IPS DF 4.7 (cell line): ENCODE measurements around the gene THBD.
"Not testable (repeated sequence)": the region's sequence is repeated elsewhere in the genome, so short reads cannot be mapped to it uniquely, and the experiment has no call there.

ENCODE experiments used
- DNase-seq: peaks from one replicate; pipeline ENCODE4 v3.0.0-alpha.2; 2013; ENCODE audit warnings: low spot score; ENCODE audit errors: extremely low read depth

Gene THBD

GRCh38 chr20:23036371-23036770, 13.1 kb downstream of the THBD start:
- no peak for DNase-seq

GRCh38 chr20:23035731-23036130, 13.7 kb downstream of the THBD start:
- DNase-seq: no peak

DNA sequence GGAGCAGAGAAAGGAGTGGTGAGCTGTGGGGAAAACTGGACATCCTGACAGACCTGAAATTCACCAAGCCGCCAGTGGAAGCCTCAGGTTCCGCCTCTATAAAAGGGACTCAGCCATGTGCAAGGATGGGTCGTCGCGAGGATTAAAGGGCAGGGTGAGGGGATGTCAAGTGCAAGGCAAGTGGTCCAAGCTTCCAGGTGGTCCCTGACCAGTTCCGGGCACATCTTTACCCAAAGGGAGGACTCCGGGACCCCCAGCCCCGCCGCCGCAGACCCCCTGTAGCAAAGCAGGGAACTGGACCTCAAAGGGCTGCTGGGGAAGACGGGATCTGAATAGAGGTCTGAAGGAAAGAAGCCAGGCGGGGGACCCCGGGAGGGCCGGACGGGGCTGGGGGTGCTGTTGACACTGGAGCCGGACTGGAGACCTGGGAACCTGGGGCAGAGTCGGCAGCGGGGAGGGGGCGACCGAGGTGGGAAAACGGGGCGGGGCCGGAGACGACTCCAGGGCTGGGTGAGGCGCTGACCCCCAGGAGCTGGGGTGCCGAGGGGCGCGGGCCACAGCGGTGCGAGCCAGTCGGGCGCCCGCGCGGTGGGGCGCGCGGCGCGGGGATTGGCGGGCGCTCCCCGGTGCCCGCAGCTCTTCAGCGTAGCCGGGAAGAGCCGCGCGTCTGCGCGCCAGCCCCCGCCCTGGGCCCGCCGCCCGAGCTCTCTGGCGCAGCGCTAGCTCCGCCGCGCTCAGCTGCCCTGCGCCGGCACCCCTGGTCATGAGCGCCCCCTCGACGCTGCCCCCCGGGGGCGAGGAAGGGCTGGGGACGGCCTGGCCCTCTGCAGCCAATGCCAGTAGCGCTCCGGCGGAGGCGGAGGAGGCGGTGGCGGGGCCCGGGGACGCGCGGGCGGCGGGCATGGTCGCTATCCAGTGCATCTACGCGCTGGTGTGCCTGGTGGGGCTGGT, 14.5 kb downstream of the THBD start, which contains the start of gene SSTR4:
Gene SSTR4 (plus strand): TSS at position 592 of the 951 bp plus-strand sequence. CDS start 172 bp downstream, at position 764.
- no peak for DNase-seq

DNA sequence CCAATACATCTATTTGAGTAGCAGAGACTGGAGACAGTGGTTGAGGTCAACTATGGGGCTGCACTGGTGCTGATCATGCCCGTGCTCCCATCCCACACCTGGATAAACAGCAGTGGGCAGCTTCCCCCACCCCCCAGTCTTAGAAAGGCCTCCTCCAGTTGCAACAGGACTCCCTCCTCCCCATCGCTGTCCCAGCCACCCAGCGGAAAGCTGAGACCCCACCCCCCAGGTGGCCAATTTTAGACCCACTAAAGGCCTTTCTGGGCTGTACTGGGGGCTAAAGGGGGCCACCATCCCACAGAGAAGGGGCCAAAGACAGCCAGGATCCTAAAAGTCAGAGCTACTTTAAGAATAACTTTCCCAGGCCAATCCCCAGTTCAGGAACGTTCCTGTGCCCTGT, 15.6 kb downstream of the THBD start:
- DNase-seq: no peak

DNA sequence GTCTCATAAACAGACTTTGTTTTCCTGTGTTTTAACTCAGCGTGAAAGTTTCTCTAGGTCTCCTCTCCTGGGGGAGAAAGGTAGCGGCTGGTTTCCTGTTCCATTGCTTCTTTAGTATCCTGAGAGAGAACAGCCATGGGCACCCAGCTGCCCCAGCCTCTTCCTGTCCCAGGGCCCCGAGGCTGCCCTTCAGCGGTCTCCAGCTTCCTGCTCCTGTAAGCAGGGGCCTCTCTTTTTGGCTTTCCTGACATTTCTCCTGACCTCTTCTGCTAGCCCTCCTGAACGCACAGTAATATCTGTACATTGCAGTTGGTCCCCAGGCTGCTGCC, 16.8 kb downstream of the THBD start:
- DNase-seq: no peak

DNA sequence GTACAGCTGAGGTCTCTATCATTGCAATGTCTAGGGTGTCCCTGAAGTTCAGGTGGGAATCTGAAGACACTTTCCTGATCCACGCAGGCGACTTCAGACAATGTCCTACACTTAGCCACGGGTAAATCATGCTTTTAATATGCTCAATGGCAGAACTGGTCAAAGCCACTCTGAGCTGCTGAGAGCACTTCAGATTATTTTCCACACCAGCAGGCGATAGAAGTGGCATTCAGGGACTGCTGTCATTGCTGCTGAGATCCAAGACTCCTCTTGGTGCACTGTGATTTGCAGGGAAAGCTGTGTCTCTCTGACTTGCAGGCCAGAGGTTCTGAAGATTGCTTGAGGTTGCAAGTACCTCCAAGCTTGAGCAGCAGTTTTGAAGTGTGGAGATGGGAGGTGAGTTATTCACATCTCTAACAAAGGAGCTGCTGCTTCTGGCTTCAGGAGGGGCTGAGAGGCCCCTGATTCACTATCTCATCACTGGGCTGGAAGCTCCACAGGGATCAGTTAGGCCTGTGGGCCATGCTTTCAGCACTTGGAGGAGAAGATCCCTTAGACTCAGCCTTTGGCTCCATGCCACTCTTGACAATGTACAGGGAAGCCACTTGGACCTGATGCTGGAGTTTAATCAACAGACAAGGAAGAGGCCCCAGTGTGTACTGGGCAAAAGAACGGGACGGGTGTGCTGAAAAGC, 17.3 kb downstream of the THBD start:
- no peak for DNase-seq

- no peak for DNase-seq
Observed at GRCh38 chr20:23031346-23031745, 18.1 kb downstream of the THBD start.

- DNase-seq: no peak
Observed at GRCh38 chr20:23029324-23029723, 20.1 kb downstream of the THBD start.

- DNase-seq: no peak
Observed at GRCh38 chr20:23028392-23028791, 21.1 kb downstream of the THBD start.

DNA sequence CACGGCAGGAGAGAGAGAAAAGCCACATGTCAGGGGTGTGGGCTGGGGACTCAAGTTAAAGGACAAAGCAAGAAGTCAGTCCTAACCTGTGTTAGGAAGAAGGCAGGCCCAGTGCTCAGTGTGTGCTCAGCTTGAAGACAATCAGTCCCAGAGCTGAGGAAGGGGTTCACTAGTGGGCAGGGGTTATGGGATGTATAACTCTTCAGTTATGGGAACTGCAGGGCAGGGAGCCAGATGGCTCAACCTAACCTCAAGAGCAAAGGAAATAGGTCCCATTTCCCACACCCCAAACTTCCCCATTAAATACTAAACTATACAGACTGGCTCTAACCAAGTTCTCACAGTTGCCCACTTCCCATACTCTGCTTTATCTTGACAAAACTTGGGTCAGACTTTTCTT, 21.8 kb downstream of the THBD start:
- DNase-seq: no peak

GRCh38 chr20:23025503-23025902, 24.0 kb downstream of the THBD start:
- not testable (repeated sequence) for DNase-seq

DNA sequence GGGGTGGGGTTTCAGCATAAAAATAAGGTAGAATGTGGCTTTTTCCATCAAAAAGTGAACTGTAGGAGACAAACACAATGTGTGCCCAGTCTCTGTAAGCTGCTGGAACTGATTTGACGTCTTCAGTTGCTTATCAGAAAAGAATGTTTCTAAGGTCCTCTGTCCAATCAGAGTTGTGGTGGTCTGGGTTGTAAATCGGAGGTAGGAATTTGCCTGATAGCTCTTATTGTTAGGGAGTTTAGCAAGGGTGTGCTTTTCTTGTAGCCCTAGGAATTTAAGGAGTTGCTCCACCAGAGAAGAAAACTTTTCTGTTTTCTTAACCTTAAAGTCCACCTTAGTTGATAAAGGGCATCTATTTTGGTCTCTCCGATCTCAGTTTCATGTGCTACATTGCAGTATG, 24.8 kb downstream of the THBD start:
- no peak for DNase-seq

GRCh38 chr20:23023621-23024177, 25.8 kb downstream of the THBD start:
- DNase-seq: no peak

GRCh38 chr20:23022849-23023248, 26.6 kb downstream of the THBD start:
- no peak for DNase-seq

GRCh38 chr20:23021951-23022350, 27.5 kb downstream of the THBD start:
- no peak for DNase-seq

- DNase-seq: no peak
Observed at GRCh38 chr20:23021541-23021940, 27.9 kb downstream of the THBD start.

- DNase-seq: no peak
Observed at GRCh38 chr20:23020230-23021018, 29.0 kb downstream of the THBD start.

DNA sequence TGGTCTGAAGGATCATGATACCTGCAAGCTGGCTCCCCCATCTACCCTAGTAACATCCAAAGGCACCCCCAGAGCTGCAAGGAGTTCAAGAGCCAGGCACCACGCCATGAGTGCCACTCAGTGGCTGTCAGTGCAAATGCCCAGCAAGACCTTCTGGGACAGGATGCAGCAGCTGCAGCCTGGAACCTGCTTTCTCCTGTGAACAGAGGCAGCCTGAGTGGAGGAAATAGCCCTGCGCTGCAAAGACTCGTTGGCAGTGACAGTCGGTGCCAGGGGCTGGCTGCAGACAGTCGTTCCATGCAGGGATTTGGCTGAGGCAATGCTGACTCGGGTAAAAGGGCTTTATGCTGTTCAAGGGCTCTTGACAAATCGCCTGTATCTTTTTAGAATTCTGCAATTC, 30.1 kb downstream of the THBD start:
- no peak for DNase-seq

GRCh38 chr20:23018941-23019340, 30.5 kb downstream of the THBD start:
- no peak for DNase-seq

- no peak for DNase-seq
Observed at GRCh38 chr20:23018432-23018831, 31.0 kb downstream of the THBD start.

GRCh38 chr20:23017516-23017915, 32.0 kb downstream of the THBD start:
- DNase-seq: no peak

DNA sequence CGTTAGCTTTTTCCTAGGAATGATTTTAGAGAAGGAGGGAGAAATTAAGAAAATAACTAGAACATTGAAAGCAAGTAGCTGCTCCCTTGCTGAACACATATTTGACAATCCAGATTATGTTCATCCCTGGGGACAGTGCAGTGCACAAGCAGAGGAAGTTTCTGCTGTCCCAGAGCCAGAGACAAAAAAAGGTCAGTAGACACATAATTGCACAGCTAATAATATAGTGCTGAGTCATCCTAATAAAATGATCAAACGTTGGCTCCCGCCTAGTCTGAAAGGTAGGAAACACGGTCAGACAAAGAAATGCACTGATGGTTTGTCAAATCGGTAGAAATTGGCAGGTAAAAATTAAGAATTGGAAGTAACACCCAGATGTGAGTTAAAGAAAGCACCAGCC, 36.0 kb downstream of the THBD start:
- DNase-seq: no peak
